HG03045 (cell line): ENCODE data around the gene HMGB3.
A peak's percentile ranks its signal among the peaks of the same experiment; 100 is the strongest.
"Not testable (repeated sequence)": the region's sequence is repeated elsewhere in the genome, so short reads cannot be mapped to it uniquely, and the experiment has no call there.

Source experiments
- ATAC-seq: cut with Tn5 transposase; IDR thresholded peaks from one replicate; pipeline ENCODE4 v1.9.1; 2021; ENCODE audit warnings: mild to moderate bottlenecking, moderate library complexity; ENCODE audit not compliant: unreplicated experiment

HMGB3 gene

GRCh38 chrX:150982788-150983520 lies at the start of gene HMGB3:
Gene HMGB3 (plus strand): TSS chrX:150983335. CDS start chrX:150985600, 2,265 bp downstream.
- peak; percentile 98 for ATAC-seq

DNA sequence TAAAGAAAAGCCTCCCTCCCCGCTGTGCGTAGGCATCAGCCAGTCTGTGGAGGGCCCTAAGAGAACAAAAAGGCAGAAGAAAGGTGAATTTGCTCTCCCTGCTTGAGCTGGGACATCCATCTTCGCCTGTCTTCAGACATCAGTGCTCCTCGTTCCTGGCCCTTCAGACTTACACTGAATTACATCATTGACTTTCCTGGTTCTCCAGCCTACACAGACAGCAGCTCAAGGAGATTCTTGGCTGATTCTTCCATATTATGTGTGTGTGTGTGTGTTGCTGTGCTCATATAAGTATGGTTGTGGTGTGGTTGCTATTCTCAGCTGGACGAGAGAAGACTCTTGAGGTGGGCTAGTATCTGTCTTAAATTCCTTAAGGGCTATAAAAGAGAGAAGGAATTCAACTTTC lies 49.2 kb upstream of the HMGB3 start:
- no peak for ATAC-seq

DNA sequence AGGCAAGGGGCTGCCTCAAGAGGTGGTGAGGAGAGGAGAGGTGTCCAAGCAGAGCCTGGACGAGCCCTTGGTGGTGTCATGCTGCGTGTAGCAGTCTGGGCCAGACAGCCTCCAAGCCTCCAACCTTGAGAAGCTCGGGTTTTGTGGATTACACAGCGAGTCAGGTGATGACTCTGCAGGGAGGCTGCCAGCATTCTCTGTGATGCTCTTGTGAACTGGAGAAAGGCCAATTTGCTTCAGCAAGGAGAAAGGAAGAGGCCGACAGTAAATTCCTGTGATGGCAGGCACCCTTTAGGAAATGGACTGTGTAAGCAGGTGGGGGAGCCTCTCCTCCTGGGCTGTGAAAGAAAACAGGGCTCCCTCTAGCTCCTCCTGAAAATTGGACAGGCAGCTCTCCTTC lies 48.7 kb upstream of the HMGB3 start:
- ATAC-seq, result no peak

DNA sequence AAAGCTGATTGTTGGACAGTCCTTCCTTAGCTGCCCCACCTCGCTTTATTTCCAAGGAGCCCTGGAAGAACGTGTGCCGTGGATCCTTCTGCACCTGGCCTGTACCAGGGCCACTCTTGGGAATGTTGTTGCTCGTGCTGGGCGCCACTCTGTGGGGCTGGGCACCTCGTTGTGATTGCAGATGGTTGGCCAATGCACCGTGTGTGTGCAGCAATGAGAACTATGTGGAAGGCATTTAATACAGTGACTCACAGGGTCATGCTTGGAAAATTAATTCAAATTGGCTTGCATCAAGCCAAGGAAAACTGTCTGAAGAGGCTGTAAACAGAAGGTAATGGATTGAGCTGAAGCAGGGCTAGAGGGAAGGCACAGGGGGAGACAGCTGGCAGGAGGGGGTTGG lies 47.7 kb upstream of the HMGB3 start:
- ATAC-seq, result no peak

GRCh38 chrX:150936556-150936955 lies 46.6 kb upstream of the HMGB3 start:
- ATAC-seq, result no peak

DNA sequence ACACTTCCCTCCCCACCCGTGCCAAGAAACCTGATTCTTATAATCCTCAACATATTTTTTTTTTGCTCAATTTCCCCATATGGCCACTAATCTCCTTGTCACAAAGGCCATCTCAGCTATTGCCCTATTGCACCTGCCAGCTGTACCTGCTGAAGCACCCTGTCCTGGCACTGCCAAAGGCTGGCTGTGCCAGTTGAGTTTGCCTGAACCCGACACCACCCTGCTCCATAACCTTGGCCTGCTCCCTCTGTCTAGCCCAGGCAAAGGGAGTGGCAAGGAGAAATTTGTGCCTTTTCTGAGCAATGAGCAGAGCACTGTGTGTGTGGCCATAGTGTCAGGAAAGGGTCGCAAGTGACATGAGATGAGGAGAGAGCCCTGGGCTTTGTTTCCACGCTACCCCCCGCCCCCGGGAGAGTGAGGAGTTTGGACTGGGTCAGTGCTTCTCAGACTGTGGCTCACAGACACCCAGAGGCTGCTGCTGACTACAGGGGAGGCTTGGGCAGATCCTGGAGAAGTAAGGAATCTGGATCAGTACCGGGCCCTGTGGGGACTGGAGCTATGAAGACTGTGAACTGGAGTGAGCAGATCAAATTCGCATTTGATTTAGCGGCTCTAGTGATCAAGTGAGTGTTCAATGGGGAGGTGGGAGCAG lies 42.2 kb upstream of the HMGB3 start:
- no peak for ATAC-seq

DNA sequence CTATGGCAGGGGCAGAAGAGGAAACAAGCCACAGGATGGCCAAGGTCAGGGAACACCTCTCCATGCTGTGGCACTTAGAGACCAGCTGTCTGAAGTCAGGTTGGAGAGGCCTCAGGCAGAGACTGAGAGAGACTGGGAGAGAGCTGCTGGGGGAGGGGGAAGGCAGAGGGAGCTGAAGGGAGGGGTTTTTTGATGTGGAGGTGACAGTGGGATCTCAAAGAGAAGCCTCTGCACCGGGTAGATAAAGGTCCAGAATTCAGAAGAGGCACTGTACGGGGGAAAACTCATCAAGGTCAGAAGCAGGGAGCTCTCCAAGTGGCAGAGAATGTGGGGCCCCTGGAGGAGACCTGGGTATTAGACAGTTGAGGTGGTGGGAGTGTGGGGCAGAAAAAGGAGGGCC lies 41.6 kb upstream of the HMGB3 start:
- ATAC-seq, result no peak

- no peak for ATAC-seq
Observed at GRCh38 chrX:150942942-150943594, 40.1 kb upstream of the HMGB3 start.

- no peak for ATAC-seq
Observed at GRCh38 chrX:150944233-150944632, 38.9 kb upstream of the HMGB3 start.

DNA sequence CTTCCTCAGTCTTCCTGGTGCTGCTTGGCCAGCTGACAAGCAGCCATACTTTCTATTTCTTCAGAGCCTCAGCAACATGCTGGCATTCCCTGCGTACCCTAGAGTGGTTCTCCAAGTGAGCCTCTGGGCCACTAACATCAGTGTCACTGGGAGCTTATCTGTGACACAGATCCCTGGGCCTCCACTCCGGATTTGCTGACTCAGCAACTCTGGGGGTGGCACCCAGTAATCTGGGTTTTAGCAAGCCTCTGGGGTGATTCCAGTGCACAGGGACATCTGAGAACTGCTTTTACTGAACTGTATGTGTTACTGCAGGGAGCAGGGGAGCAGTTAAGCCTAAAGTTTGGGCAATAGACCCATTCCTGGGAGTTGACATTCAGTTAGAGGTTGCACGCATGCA lies 28.2 kb upstream of the HMGB3 start:
- no peak for ATAC-seq

DNA sequence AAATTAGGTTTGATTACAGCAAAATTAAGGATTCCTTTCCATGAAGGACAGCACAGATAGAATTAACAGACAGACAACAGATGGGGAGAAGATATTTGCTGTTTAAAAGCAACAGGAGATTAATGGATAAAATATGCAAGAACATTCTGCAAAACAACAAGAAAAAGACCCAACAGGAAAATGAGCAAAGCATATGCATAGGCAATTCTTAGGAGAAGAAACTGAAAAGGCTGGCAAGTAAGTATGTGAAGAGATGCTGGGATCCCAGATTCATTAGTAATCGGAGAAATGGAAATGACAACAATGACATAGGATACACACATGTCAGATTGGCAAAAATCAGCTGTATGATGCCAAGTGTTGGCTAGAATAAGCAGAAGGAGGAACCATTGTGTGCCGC lies 27.5 kb upstream of the HMGB3 start:
- no peak for ATAC-seq

DNA sequence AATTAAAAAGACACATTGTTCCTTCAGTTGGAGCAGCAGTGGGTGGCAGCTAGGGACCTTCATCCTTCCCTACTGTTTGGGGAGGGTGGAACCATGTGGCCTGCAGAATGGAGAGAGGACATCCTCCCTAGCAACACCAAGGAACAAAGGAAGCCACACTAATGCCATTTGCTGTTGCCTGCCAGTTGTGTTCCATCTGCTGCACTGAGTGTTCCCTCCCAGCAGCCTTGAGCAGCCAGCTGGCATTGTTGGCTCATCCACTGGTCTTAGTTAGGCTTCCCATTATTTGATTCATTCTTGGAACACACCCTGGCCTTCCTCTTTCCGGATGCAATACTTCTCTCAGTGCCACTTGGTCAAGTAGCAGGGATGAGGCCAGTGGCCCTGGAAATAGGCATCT lies 25.0 kb upstream of the HMGB3 start:
- ATAC-seq, result no peak

DNA sequence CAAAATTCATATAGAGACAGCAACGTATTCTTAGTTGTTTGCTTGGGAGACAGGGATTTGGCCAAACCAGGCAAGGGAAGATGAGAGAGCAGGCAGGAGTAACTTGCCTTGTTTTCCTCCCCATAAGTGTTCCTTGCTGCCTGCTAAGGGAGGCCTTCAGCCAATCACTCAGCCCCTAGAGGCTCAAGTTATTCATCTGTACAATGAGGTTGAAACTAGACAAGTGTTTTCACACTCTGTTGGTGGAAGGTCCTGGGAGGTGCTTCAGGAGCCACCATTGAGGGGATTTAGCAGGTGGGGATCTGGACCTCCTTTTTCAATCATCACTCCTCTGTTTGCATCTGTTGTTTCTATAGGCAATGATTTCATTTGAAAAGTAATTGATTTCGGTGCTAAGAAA lies 23.6 kb upstream of the HMGB3 start:
- ATAC-seq, result no peak

- ATAC-seq, result no peak
Observed at GRCh38 chrX:150961631-150962030, 21.5 kb upstream of the HMGB3 start.

GRCh38 chrX:150964416-150964815 lies 18.7 kb upstream of the HMGB3 start:
- not testable (repeated sequence) for ATAC-seq

GRCh38 chrX:150966235-150966634 lies 16.9 kb upstream of the HMGB3 start:
- ATAC-seq, result no peak

- ATAC-seq, result no peak
Observed at GRCh38 chrX:150966742-150967141, 16.4 kb upstream of the HMGB3 start.

- ATAC-seq, result no peak
Observed at GRCh38 chrX:150967786-150968185, 15.3 kb upstream of the HMGB3 start.

DNA sequence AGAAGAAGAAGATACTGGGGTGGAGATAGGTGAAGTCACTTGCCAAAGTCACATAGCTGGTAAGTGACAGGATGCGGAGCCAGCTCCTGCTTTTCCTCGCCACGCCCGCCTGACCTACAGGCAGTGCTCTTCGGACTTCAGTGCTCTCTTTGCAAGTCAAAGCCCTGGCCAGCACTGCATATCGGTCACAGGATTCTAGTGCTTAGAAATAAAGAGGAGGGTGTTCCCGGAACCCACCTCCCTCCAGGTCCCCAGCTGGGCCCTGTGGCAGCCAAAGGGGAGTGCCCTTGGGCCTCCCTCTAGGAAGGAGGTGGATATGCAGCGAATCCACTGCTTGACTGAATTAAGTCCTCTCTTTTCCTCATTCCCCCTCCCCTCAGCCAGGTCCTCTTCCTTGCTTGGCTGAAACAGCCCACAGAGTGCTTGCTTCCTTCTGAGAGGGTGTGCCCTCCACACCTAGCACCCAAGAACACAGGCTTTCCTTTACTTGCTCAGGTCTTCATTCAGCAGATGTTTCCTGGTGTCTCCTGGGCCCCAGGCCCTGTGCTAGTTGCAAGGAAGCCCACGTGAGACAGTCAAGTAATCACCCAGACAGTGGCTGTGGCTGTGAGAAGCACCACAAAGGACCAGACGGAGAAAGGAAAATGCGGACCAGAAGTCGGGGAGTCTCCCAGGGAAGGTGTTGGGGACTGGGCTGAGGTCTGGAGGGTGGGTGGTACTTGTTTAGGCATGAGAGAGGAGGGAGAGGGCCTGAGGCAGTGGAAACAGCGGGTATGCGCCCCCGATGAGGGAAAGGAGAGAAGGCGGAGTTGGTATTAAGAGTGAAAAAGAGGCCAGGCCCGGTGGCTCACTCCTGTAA lies 14.0 kb upstream of the HMGB3 start:
- ATAC-seq, result no peak

- no peak for ATAC-seq
Observed at GRCh38 chrX:150972450-150972849, 10.7 kb upstream of the HMGB3 start.
